GM18505 (cell line): Measurements from ENCODE around the gene HK3.

Experiments used
- ATAC-seq: cut with Tn5 transposase; IDR thresholded peaks from one replicate; pipeline ENCODE4 v1.9.1; 2021; ENCODE audit not compliant: unreplicated experiment
- POLR2A ChIP-seq: IDR thresholded peaks from 4 replicates; pipeline ENCODE4 v1.6.1; 2011; ENCODE audit warnings: borderline replicate concordance; ENCODE audit not compliant: insufficient read depth, insufficient read length; ENCODE audit errors: extremely low read depth

The HK3 gene, protein sequence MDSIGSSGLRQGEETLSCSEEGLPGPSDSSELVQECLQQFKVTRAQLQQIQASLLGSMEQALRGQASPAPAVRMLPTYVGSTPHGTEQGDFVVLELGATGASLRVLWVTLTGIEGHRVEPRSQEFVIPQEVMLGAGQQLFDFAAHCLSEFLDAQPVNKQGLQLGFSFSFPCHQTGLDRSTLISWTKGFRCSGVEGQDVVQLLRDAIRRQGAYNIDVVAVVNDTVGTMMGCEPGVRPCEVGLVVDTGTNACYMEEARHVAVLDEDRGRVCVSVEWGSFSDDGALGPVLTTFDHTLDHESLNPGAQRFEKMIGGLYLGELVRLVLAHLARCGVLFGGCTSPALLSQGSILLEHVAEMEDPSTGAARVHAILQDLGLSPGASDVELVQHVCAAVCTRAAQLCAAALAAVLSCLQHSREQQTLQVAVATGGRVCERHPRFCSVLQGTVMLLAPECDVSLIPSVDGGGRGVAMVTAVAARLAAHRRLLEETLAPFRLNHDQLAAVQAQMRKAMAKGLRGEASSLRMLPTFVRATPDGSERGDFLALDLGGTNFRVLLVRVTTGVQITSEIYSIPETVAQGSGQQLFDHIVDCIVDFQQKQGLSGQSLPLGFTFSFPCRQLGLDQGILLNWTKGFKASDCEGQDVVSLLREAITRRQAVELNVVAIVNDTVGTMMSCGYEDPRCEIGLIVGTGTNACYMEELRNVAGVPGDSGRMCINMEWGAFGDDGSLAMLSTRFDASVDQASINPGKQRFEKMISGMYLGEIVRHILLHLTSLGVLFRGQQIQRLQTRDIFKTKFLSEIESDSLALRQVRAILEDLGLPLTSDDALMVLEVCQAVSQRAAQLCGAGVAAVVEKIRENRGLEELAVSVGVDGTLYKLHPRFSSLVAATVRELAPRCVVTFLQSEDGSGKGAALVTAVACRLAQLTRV

DNA sequence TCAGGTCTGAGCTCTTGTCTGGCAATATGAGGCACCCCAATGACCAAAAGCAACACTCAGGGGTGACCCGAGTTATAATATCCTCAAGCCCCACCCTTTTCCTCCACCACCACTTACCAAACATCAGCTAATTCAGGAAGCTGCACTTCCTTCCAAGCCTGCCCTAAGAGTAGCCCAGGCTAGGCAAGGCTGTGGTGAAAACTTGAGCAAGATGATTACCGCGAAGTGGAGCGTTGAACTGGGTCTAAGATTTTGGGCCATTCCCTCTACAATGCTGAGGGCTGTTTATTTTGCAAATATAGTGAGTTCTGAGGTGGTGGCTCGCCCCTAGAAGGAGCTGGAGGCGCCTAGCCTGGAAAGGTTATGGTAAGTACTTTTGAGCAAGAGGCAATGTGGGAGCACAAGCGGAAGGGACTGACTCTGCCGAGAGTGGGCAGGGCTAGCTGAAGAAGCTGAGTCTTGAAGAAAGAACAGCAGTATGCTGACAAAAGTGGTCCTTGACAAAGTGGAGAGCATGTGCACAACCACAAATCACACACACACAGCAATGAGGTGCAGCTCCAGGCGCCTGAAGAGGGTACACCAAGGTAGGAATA lies at the start of gene HK3:
Gene HK3, minus strand, starts transcription at position 51 of the 596 bp plus-strand sequence. CDS start 3,187 bp downstream, outside the sequence.
- no peak for ATAC-seq
- no peak for TF ChIP-seq POLR2A

DNA sequence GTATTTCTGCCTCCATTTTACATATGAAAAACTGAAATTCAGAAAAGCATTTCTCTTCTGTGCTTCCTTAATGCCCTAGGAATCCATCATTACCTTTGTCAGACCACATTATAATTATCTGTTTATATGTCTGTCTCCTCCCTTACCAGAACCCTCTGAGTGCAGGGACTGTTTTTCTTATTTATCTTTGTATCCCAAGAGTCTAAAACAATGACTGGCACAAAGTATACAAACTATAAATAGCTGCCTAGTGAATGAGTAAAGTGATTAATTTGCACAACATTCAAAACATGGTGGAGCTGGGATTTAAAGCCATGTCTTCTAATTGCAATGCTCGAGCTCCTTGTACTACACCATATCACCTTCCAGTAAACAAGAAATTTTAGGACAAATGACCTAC lies 49.3 kb upstream of the HK3 start:
- ATAC-seq: no peak

DNA sequence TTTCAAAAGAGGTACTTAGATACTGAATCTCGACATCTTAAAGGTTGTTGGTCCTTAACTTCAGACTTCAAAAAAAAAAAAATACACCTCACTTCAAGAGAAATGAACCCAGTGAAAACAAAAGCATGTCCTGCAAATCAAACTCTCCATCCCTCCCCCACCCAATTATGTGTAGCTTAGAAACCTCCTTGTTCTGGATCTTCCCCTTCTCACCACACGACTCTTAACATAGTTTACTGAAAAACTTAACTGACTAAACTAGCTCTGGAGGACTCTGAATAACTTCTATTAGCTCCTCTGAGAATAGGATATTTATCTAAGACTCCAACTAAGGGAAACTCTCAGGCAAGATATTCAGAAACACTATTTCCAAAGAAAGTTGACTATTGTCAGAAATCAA lies 48.7 kb upstream of the HK3 start:
- ATAC-seq: no peak
- no peak for TF ChIP-seq POLR2A

More for the DNA sequence above, 49.3 kb upstream of the HK3 start:
- no peak for TF ChIP-seq POLR2A

DNA sequence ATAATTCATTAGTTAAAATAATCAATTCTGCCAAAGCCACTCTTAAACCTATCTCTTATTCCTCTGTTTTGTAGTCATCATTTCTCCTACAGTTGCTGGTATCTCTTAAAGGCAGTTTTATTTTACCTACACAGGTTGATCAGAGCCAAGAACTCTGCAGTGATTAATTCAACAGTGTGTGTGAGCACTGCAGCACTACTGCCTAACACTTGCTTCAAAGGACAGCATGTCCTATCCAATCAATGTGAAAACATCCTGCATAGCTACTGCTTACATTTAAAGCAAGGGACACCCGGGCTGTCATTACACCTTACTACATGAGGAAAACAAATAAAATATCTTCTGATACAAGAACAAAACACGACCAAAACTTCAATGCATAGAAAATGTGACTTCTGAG lies 45.1 kb upstream of the HK3 start:
- no peak for ATAC-seq
- TF ChIP-seq POLR2A: no peak

DNA sequence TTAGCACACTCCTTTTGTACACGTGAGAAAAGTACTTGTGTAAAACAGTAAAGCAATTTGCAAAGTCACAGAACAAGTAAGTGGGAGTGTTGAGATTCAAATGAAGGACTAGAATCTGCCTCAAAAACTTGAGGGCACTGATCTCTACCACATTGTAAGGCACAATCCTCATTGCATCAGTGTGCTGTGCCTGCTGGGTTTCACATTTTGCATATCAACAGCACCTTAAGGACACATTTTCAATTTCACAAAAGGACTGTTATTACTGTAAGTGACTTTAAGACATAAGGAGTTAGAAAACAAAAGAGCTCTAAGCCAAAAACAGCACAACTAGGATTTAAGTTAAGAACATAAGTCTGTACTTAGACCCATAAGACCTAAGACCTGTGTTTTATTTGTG lies 44.7 kb upstream of the HK3 start:
- ATAC-seq: no peak
- no peak for TF ChIP-seq POLR2A

DNA sequence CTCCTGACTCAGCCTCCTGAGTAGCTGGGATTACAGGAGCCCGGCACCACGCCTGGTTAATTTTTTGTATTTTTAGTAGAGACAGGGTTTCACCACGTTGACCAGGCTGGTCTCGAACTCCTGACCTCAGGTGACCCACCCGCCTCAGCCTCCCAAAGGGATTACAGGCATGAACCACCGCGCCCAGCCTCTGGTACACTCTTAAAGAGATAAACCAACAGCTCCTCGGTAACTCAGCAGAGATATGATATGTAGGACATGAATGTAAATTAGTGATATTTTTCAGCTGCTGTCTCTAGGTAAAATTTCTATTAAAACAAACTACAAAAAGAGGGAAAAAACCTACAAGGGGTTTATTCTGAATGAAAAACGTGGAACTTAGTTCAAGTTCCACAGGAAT lies 42.8 kb upstream of the HK3 start:
- no peak for TF ChIP-seq POLR2A

DNA sequence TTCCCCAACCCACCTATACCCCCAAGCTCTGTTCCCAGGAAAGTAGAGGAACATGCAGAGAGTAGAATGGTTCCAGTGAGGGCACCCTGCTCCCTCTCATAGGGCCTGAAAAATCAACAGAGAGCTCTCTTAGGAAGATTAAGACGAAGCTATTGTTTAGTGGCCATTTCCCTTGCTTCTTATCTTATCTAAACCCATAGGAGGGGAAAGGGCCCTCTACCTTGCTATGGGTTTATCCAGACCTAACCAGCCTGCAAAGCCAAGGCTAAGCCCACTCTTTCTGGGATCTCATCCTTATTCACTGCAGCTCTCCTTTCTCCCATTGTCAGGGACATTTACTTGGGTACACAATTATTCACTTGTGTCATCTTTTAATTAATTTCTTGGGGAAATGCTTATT lies 39.3 kb upstream of the HK3 start:
- no peak for ATAC-seq
- no peak for TF ChIP-seq POLR2A

More for the DNA sequence above, 42.8 kb upstream of the HK3 start:
- no peak for ATAC-seq

DNA sequence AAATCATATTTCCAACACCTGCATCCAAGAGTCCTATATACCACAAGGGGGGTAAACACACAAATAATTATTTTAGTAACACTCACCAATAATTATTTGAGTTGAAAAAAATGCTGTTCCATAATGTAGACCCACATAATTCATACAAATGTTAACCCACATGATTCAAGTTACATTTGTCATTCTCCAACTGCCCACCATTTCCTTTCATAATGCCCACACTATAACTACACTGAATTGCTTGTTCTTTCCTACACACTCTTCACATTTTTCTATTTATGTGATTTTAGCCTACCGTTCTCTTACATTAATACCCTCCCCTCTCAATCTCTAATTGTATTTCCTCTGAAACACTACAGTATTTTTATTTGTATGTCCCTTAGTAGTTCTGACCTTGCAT lies 35.9 kb upstream of the HK3 start:
- TF ChIP-seq POLR2A: no peak
- ATAC-seq: no peak

DNA sequence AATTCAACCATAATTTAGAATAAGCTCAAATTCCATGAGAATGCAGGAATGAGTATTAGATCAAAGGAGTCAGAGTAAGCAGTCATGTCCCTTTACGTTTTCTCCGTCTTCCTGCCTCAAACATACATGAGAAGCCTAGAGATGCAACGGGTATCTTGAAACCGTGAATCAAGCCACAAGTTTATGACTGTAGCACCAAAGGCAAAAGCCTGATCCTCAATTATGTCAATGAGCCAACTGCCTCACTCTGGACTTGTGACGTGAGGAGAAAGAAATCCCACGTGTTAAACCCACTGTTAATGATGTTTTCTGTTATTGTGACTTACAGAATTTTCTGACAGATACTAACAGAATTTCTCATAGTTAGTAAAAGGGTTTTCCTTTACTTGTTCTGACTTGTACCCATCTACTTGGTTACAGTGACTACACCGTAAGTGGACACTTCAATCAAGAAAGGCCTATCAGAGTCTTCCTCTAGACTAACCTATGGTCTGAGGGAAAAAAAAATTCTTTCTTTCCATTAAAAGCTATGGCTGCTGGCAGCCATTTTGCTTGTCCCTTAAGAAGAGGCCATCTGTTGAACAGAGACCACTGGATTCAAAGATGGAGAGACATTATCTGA lies 35.3 kb upstream of the HK3 start:
- ATAC-seq: no peak
- no peak for TF ChIP-seq POLR2A

DNA sequence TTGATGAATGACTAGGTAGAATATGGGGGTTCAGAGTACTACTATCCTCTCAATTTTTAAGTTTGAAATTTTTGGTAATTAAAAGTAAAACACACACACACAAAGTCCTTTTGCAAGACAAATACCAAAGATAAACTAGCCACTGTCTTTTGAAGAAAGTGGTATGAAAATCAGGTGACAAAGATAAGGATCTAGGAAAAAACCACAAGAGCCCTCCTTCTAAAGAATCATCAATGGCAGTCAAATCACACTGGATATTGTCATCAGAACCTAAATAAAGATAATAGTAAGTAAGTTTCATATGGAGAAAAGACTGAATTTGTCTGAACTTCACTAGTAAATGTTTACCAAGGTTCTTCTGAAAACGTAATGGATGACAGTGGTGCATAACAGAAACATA lies 30.5 kb upstream of the HK3 start:
- no peak for ATAC-seq
- TF ChIP-seq POLR2A: no peak

DNA sequence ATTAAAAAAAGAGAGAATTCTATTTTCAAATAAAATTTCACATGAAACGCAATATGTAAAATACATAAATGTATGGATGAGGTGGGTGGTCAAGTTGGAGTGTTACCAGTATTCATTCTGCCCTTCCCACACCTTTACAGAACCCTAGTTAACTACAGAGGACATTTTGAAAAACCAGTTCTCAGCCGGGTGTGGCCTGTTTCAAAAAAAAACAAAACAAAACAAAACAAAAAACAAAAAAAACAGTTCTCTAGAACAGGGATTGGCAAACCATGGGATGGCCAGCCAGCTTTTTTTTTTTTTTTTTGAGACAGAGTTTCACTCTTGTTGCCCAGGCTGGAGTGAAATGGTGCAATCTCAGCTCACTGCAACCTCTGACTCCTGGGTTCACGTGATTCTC lies 28.4 kb upstream of the HK3 start:
- no peak for TF ChIP-seq POLR2A
- ATAC-seq: no peak

DNA sequence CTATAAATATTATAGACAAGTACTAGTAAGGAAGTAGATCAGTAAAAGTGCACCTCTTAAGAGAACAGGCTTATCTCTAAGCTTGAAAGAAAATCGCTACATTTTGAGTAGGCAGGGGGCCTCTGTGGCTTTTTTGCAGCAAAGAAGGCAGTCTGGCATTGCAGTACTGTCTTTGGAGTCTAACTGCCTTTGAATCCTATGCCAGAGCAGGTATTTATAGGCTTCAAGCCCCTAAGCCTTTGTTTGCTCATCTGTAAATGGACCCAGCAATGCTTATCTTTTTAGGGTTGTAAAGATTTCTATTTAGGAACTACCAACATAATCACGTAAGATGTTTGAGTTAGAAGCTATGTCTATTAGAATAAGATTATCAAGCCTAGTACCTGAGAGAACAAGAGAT lies 23.7 kb upstream of the HK3 start:
- no peak for TF ChIP-seq POLR2A
- no peak for ATAC-seq

DNA sequence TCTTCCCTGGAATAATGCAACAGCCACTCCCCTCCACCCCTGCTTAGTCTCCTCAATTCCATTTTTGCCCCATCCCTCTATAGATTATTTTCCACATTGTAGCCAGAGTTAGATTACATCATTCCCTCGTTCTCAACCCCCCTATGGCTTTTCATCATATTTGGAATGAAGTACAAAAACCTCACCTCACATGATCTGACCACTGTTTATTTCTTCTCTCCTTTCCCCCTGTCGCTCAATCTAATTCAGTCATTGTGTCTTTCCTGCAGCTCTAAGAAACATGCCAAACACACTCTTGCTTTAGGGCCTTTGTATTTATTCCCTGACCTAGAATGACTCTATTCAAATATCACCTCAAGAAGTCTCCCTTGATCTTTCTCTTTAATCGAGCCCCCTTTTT lies 22.6 kb upstream of the HK3 start:
- ATAC-seq: no peak
- no peak for TF ChIP-seq POLR2A

DNA sequence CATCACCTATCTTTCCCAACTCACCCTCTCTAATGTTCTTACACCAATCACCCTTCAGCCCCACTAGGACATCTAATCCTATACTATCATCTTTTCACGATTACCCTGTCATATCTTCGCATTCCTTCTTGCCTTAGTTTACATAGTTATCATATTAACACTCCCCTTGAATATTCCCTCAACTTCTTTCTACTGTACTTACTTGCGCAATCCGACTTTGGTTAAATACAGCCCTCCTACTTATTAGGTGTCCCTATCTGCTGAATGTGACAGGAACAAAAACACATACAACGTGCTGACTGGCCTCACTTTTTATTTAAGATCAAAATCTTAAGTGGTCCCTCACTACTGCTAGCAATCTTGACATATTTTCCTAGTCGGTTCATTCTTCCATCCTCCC lies 19.5 kb upstream of the HK3 start:
- ATAC-seq: no peak
- TF ChIP-seq POLR2A: no peak

DNA sequence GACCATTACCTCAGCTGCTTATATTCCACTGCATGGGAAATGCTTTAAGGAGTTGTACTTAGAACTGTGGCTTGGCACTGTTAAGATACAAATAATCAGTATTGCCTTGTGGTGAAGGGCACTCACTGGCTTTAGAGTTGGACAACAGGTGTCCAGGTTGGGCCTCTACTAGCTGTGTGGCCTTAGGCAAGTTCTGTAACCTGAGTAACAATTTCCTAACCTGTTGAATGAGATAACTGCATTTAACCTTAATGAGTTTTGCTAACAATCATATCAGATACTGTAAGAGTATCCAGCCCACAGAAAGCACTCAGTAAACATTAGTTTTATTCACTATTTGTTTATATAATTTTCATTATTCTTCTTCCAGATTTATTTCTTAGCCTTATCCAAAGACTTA lies 17.2 kb upstream of the HK3 start:
- ATAC-seq: no peak
- no peak for TF ChIP-seq POLR2A
